AG10803 (cell line): ENCODE data around the gene MTHFD2L.

Source experiments
- DNase-seq: peaks from one replicate; pipeline ENCODE4 v3.0.0; 2010; ENCODE audit warnings: low read depth
- H3K4me3 ChIP-seq: 2 replicates; pipeline ENCODE4 v1.5.1; 2011; ENCODE audit warnings: mild to moderate bottlenecking, low read length, control low read depth
- CTCF ChIP-seq: conservative IDR thresholded peaks from 2 replicates; pipeline ENCODE4 v1.5.1; 2011; ENCODE audit warnings: mild to moderate bottlenecking, low read length, control low read depth, inconsistent platforms

Gene MTHFD2L

GRCh38 chr4:74223801-74224200, 65.9 kb downstream of the MTHFD2L start:
- no peak for TF ChIP-seq CTCF
- peak; percentile 56 for DNase-seq
- no peak overlapping the region for H3K4me3 ChIP-seq

DNA sequence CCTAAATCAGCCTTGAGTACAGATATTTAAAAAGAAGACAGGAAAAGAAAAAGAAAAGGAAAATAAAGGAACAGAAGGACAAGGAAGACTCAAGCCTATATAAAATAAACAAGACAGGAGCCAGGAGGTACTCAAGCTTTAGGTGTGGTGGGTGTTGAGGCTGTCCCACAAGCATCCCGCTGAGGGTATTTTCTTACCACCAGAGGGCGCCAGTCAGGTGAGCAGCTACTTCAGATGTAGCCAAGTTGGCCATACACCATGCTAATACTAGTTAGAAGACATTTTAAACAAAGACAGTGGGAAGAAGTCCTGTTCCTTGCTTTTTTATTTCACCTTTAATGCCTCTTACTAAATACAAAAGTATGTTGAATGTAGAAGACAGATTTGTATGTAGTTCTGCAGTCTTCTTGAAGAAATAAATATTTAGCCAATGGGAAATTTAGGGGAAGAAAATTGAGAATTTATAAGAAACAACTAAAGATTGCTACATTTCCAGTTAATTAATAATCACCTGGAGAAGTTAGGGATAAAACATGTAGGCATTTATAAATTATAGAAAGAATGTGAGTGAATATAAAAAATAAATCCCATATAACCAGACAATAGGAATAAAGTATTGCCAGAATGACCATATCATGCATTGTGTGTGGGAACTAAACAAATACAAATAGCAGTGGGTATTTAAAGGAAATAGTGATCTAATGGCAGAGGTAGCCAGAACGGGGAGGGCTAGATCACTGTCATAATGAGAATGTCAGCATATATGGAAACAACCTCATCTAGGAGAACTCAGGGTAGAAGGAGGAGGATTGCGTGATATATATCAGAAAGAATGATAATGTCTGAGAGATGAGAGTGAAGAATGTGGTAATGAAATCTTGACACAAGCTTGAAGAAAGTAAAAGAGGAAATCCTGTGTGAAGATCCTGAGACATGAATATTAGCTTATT, 71.0 kb downstream of the MTHFD2L start:
- no peak overlapping the region for H3K4me3 ChIP-seq
- peak; percentile 63 for DNase-seq
- peak; percentile 81 for TF ChIP-seq CTCF

DNA sequence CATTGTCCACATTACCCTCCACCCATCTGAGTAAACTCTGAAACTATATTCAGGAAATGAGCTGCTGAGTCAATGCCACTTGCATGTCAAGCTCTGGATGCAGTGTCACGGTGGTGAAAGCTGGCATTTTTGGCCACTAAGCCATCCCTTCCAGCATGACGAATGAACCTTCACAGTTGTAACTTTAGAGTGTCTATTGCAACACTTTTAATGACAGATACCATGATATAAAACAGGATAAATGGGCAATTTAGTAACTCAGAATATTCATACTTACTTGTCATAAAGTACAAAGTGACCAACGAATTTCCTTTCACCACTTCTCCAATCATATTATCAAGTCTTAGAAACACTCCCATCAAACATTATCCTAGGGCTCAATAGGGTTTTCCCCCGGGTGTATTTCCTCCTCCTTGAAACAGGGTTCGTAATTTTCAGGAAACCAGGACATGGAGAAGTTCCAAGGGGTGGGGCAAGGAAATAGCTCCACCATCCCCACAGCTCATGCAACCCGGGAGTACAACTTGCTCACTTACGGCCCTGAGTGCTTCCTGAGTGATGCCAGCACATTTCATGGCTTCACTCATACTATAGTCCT, 73.1 kb downstream of the MTHFD2L start:
- peak overlapping the region; percentile 18; the same call in 1 of the 2 replicates for H3K4me3 ChIP-seq
- DNase-seq, result peak; percentile 84
- TF ChIP-seq CTCF, result no peak

GRCh38 chr4:74235135-74235534, 77.2 kb downstream of the MTHFD2L start:
- TF ChIP-seq CTCF, result no peak
- H3K4me3 ChIP-seq, result no peak overlapping the region
- DNase-seq, result no peak

- DNase-seq, result no peak
Measured at GRCh38 chr4:74237425-74237966, 79.6 kb downstream of the MTHFD2L start.

DNA sequence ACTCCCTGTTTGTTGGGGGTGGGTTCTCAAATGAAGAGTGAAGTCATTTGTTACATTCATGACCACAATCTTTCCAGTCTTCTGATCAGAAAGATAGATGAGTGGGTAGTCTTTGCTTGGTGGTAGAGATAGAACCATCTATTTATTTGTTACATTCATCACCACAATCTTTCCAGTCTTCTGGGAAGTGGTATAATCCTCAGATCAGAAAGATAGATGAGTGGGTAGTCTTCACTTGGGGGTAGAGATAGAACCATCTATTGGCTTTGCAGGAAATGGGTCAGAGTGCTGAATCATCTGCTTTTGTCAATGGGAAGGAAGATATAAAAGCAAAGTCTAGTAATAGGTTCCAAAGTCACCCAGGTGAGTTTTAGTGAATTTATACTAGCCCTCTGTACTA, 86.1 kb downstream of the MTHFD2L start:
- TF ChIP-seq CTCF, result no peak
- DNase-seq, result no peak
- H3K4me3 ChIP-seq, result no peak overlapping the region

More at GRCh38 chr4:74237425-74237966, 79.6 kb downstream of the MTHFD2L start:
- TF ChIP-seq CTCF, result no peak
- H3K4me3 ChIP-seq, result no peak overlapping the region
